Panc1 (cell line): Measurements from ENCODE around the gene ABCC10.

Source experiments
- CTCF ChIP-seq: fragments of 450-650 bp; IDR thresholded peaks from 2 replicates; pipeline ENCODE4 v1.5.1; 2017; ENCODE audit warnings: mild to moderate bottlenecking
- REST ChIP-seq, 2 experiments: IDR thresholded peaks; 2 replicates each; pipeline ENCODE4 v1.6.1; 2011 to 2012; ENCODE audit warnings: low read depth in 2 of 2, control low read depth in 1 of 2, low read length in 1 of 2, mild to moderate bottlenecking in 1 of 2, moderate library complexity in 1 of 2; ENCODE audit not compliant: insufficient read depth in 1 of 2

- TF ChIP-seq CTCF (no peak), REST (IDR thresholded peaks at IDR 0.05; ENCODE audit: insufficient read depth in 1 of 2, low read depth in 2 of 2, low read length in 1 of 2) (no peak)
These were observed 4.9 kb downstream of the ABCC10 start for GRCh38 chr6:43432009-43432945.
